Measurements from ENCODE around the gene AGAP1. TPM values are rescaled to one million over a fixed set of nuclear protein-coding genes. Genes with fewer than 3 reads are reported as not detected.

AGAP1 gene
- total RNA-seq, 1 experiment from 2014 or later = 25.8 TPM

GRCh38 chr2:235854276-235854675 lies 360.4 kb downstream of the AGAP1 start:
- H3K9me3 Mint-ChIP-seq = no peaks in the 10 kb centered on the region

More at GRCh38 chr2:235854276-235854675, 360.4 kb downstream of the AGAP1 start:
- no peaks in the 10 kb centered on the region for H3K27me3 ChIP-seq (ENCODE audit: insufficient read depth, low read length)
- no peak overlapping the region for H3K23ac ChIP-seq (ENCODE audit: insufficient read length, low read depth, low read length)
- no peak overlapping the region for H3K56ac ChIP-seq (ENCODE audit: insufficient read length, low read depth, low read length)
- H2BK12ac ChIP-seq (ENCODE audit: insufficient read length, low read depth, low read length) = no peak overlapping the region
- H4K20me1 ChIP-seq (ENCODE audit: control insufficient read depth, insufficient read depth, insufficient read length) = no peaks in the 10 kb centered on the region
- no peak overlapping the region for H2BK15ac ChIP-seq (ENCODE audit: low read depth, low read length)
- H2BK5ac ChIP-seq (ENCODE audit: insufficient read length, low read length) = no peak overlapping the region
- no peak overlapping the region for H3K27ac ChIP-seq (ENCODE audit: insufficient read length, low read depth, low read length)
- H3K4ac ChIP-seq (ENCODE audit: low read depth, low read length) = no peak overlapping the region
- H3K79me1 ChIP-seq (ENCODE audit: insufficient read depth, low read depth, low read length, poor library complexity, severe bottlenecking) = no peaks in the 10 kb centered on the region
- TF ChIP-seq CTCF (conservative IDR thresholded peaks at IDR 0.05) = no peak
- WGBS (ENCODE audit: extremely low coverage, insufficient read length, low lambda C conversion rate) = no CpG with 5 or more reads among the region's 9 CpGs
- peaks cover 24 to 42% of the 10 kb centered on the region in 2 experiments for H3K4me1 Mint-ChIP-seq
- H3K27me3 Mint-ChIP-seq (ENCODE audit: low read depth) = no peaks in the 10 kb centered on the region
- H2BK120ac ChIP-seq (ENCODE audit: low read depth, low read length, poor library complexity, severe bottlenecking) = no peak overlapping the region
- no peak overlapping the region for H3K9ac ChIP-seq (ENCODE audit: extremely low read depth, insufficient read length, low read length)
- no peaks in the 10 kb centered on the region for H3K36me3 Mint-ChIP-seq (ENCODE audit: insufficient read depth in 1 of 3, low read depth in 3 of 3)
- no peak overlapping the region for H3K18ac ChIP-seq (ENCODE audit: insufficient read length, low read depth, low read length)
- no peaks in the 10 kb centered on the region for H3K9me3 ChIP-seq (ENCODE audit: control insufficient read depth, low read depth, low read length)
- DNase-seq = no peak
- H2BK20ac ChIP-seq (ENCODE audit: low read depth, low read length, poor library complexity, severe bottlenecking) = no peak overlapping the region
- H3K14ac ChIP-seq (ENCODE audit: insufficient read depth, low read length) = peak overlapping the region; percentile 4; the same call in 1 of the 2 replicates
- no peak overlapping the region for H2AFZ ChIP-seq (ENCODE audit: low read length)
- no peak overlapping the region for H4K8ac ChIP-seq (replicated peaks; ENCODE audit: insufficient read length, low read depth, low read length)
- no peak overlapping the region for H2AK5ac ChIP-seq (ENCODE audit: insufficient read length, low read length)
- no peaks in the 10 kb centered on the region for H3K4me1 ChIP-seq (ENCODE audit: insufficient read depth, low read length)
- H3K79me2 ChIP-seq (ENCODE audit: insufficient read depth, low read length) = no peaks in the 10 kb centered on the region
- H3K23me2 ChIP-seq (ENCODE audit: insufficient read length, low read depth, low read length, poor library complexity, severe bottlenecking) = no peaks in the 10 kb centered on the region
- H3K4me2 ChIP-seq (ENCODE audit: insufficient read depth, insufficient read length, low read length) = no peak overlapping the region
- H3K4me3 Mint-ChIP-seq = no peak overlapping the region
- H4K5ac ChIP-seq (ENCODE audit: insufficient read length, low read depth, low read length) = no peak overlapping the region
- no peak overlapping the region for H3T11ph ChIP-seq (ENCODE audit: low read length)
- H4K91ac ChIP-seq (ENCODE audit: insufficient read length, low read depth, low read length) = no peak overlapping the region
- peak overlapping the region in 1 of 3 experiments; percentile 45; a peak in 2 of 7 replicates for H3K27ac Mint-ChIP-seq

Measured in H9 (cell line).